ENCODE measurements around the gene QKI.
"Not testable (repeated sequence)": the region's sequence is repeated elsewhere in the genome, so short reads cannot be mapped to it uniquely, and the experiment has no call there.

The QKI gene

GRCh38 chr6:163438298-163438939 is 23.9 kb downstream of the QKI start:
- DNase-seq, result no peak

GRCh38 chr6:163438940-163439335 is 24.4 kb downstream of the QKI start:
- DNase-seq, result peak in 6 of 56 donors; percentile 3 to 66 (median 34)

DNA sequence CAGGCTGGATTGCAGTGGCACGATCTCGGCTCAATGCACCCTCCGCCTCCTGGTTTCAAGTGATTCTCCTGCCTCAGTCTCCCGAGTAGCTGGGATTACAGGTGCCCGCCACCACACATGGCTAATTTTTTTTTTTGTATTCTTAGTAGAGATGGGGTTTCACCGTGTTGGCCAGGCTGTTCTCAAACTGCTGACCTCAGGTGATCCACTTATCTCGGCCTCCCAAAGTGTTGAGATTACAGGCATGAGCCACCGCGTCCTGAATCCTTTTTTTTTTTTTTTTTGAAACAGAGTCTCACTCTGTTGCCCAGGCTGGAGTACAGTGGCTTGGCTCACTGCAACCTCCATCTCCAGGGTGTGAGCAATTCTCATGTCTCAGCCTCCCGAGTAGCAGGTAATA is 24.9 kb downstream of the QKI start:
- not testable (repeated sequence) for DNase-seq

GRCh38 chr6:163439997-163440396 is 25.5 kb downstream of the QKI start:
- no peak for DNase-seq

DNA sequence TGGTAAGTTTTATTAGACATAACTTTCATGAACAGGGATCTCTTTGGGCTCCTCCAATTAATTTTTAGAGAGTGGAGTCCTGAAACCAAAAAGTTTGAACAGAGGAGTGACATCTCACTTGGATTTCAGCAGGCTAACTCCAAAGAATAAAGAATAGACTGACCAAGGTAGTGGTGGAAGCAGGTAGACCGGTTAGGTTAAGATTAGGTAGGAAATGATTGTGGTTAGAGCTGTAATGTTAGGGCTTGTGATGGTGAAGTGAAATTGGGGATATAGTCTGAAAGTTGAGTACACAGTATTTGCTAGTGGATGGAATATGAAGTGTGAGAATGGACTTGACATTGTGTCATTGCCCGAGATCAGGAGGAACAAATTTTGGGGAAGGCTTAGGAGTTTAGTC is 27.8 kb downstream of the QKI start:
- DNase-seq, result no peak

DNA sequence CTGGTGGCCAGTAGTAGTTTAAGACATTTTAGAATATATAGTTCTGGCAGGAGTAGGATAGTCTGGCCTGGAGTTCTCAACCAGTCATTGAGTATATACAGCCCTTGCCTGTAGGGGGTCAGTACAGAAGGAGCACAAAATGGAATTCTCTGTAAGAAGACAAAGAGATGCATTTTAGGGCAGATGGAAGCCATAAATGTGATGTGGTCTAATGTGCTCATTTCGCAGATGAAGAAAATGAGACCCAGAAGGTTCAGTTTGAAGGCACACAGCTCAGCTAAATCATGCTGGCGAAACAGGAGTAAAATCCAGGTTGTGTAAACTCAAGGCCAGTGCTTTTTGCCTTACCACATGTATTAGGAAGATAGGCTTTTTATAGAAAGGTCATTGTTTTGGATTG is 29.6 kb downstream of the QKI start:
- DNase-seq, result no peak

DNA sequence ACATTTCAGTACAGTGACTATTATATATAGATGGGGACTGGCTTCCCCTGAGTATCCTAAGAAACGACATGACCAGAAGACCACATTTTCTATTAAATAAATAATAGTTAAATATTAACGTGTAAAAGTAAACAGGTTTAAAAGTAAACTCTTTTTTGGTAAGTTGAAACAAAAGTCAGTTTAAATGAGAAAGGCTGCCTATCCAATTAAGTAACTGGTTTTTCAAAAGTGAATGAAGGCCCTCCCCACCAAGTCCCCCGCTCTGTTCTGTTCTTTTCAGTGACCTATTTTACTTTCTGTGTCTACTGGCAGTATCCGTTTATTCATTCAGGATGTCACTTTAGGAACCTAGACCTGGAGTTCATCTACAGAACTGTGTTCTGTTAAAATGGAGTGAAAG is 32.0 kb downstream of the QKI start:
- DNase-seq, result no peak

- DNase-seq, result no peak
Observed at GRCh38 chr6:163449076-163449475, 34.6 kb downstream of the QKI start.

DNA sequence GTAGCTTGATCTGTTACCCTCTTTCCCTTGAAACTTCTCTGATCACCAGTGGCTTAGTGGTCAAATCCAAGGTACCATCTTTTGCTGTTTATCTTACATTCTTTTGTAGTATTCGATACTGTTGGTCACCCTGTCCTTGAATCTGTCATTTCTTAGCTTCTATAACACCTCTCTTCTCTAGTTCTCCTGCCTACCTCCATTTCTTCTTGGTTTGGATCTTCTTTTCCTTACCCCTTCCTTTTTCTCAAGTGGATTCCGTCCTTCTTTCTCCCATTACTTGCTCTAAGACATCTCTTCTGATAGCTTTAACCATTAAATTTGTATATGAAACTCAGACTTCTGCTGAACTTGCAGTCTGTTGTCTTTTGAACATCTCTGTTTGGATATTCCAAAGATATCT is 39.9 kb downstream of the QKI start:
- no peak for DNase-seq

DNA sequence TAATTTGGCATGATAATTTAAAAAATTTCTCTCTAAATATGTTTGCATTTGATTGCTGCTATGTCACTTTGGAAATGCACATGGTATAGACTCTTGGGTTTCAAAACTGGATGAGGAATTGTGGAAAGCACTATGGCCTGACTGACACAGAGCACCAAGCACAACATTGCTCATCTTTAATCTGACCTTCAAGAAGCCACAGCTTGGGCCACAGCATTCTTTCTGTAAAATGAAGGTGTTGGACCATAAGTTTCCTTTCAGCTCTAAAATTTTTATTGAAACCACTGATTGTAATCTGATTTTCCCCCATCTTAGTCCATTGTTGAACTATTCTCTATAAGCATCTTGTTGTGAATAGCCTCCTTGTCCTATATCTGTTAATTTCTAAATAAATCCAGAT is 41.0 kb downstream of the QKI start:
- DNase-seq, result no peak

DNA sequence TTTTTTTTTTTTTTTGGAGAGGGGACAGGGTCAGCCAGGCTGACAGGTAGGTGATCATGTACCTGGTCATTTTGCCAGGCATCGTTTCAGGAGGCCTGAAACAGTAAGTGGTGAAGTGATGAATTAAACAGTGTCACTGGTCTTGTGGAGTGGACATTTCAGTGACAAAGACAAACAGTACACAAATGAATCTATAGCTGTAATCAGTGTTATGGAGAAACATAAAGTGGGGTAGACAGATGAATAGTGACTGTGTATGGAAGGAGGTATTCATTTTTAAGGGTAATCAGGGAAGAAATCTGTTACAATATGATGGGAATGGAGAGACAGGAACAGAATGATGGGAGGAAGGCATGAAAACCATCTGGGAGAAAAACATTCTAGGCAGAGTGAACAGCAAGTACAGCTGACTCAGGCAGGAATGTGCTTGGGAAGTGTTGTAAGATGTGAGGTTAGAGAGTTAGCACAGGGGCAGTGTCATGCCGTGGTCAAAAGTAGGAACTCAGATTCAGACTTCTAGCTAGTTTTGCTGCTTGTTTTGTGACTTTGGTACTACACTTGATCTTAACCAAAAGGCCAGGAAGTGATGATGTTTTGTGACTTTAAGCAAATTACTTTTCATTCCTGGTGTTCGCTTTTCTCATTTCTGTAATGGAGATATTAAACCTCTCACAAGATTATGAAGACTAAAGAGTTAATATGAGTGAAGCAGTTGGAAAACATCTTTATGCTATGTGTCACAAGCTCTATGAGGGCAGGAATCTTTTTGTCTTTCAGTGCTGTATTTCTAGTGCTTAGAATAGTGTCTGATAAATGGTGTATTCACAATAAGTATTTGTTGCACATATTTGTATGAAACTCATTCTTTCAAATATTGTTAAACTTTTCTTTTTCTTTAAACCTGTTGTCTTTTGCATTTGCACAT is 43.4 kb downstream of the QKI start:
- DNase-seq, result no peak

GRCh38 chr6:163459007-163459406 is 44.5 kb downstream of the QKI start:
- DNase-seq, result no peak

GRCh38 chr6:163459536-163459935 is 45.0 kb downstream of the QKI start:
- no peak for DNase-seq

GRCh38 chr6:163460307-163460782 is 45.8 kb downstream of the QKI start:
- no peak for DNase-seq

GRCh38 chr6:163461696-163462095 is 47.2 kb downstream of the QKI start:
- no peak for DNase-seq

GRCh38 chr6:163463180-163463579 is 48.7 kb downstream of the QKI start:
- no peak for DNase-seq

GRCh38 chr6:163463795-163464194 is 49.3 kb downstream of the QKI start:
- DNase-seq, result no peak

GRCh38 chr6:163466839-163467390 is 52.4 kb downstream of the QKI start:
- no peak for DNase-seq

GRCh38 chr6:163468738-163469137 is 54.2 kb downstream of the QKI start:
- no peak for DNase-seq

DNA sequence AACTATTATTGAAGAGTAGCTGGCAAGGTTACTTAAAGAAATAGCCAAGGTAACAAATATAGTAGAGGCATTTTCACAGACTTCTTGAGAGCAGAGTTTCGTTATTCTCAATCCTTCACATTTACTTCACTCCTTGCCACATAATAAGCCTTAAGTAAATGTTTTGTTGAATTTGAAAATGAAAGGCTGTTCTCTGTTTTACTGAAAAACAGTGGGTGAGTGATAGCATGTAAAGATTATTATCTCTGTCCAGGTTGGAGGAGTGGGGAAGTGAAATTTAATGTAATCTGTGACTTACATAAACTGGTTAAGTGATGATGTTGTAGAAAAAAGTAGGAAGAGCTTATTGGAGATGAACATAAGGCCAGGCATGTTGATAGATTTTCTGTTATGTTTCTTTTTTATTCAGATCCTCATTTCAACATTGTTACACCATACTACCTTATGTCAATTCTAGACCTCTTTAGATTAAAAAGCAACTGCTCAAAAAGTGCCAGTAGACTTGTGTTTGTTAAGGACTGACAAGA is 55.0 kb downstream of the QKI start:
- no peak for DNase-seq

- no peak for DNase-seq
Observed at GRCh38 chr6:163470611-163471010, 56.1 kb downstream of the QKI start.

- DNase-seq, result no peak
Observed at GRCh38 chr6:163474581-163474980, 60.1 kb downstream of the QKI start.
